A549 (cell line): Measurements from ENCODE around the gene OXLD1. TPM values are rescaled to one million over a fixed set of nuclear protein-coding genes. Genes with fewer than 3 reads are reported as not detected.

Source experiments
- ATAC-seq, 2 experiments: fragments of 200-7000 bp in 1 of 2; fragments of >200 bp in 1 of 2; cut with Nextera tagmentation in 1 of 2; cut with Tn5 transposase in 1 of 2; 3 replicates each; pipeline versions ENCODE4 v1.8.0 to v1.9.1; 2018 to 2020; ENCODE audit warnings: mild to moderate bottlenecking in 1 of 2, moderate library complexity in 1 of 2
- CTCF ChIA-PET: fragments of 300-600 bp; sonication (Branson Sonifier 250); formaldehyde crosslinking; extraction: SDS; loops from one replicate; lab custom pipeline; 2021; ENCODE audit warnings: antibody characterized with exemption, inconsistent platforms; lab: Yijun Ruan, JAX
- POLR2A ChIA-PET: fragments of 350-600 bp; formaldehyde crosslinking; extraction: SDS; loops from one replicate; lab custom pipeline; 2021; ENCODE audit warnings: antibody characterized with exemption, inconsistent platforms; lab: Yijun Ruan, JAX
- DNase-seq, 2 experiments: peaks; one replicate each; pipeline versions ENCODE4 v3.0.0 to v3.0.0-alpha.2; 2011 to 2016; ENCODE audit warnings: low read depth in 1 of 2, low spot score in 1 of 2
- FAIRE-seq: peaks from 2 replicates; lab custom pipeline; 2011; peaks lifted over from hg19 to GRCh38; lab: Jason Lieb, UNC
- H3K27ac ChIP-seq, 2 experiments: fragments of >200 bp; sonication (Bioruptor Twin); formaldehyde crosslinking; 3 replicates each; pipeline ENCODE4 v1.5.1; 2016 to 2017
- H3K4me1 ChIP-seq: fragments of >200 bp; sonication (Bioruptor Twin); formaldehyde crosslinking; 3 replicates; pipeline ENCODE4 v1.6.1; 2016
- H3K4me2 ChIP-seq: fragments of >200 bp; sonication (Bioruptor Twin); formaldehyde crosslinking; 3 replicates; pipeline ENCODE4 v1.6.1; 2016
- H3K4me3 ChIP-seq: fragments of >200 bp; sonication (Bioruptor Twin); formaldehyde crosslinking; 3 replicates; pipeline ENCODE4 v1.5.1; 2016
- H3K9me3 ChIP-seq: fragments of >200 bp; sonication (Bioruptor Twin); formaldehyde crosslinking; 3 replicates; pipeline ENCODE4 v1.6.1; 2016
- BCL3 ChIP-seq: fragments of >200 bp; sonication (Bioruptor Twin); formaldehyde crosslinking; IDR thresholded peaks from 3 replicates; pipeline ENCODE4 v1.6.1; 2016
- CEBPB ChIP-seq, 2 experiments: fragments of >200 bp in 1 of 2; sonication (Bioruptor Twin) in 1 of 2; formaldehyde crosslinking in 1 of 2; IDR thresholded peaks; 2 replicates each; pipeline ENCODE4 v1.6.1; 2012 to 2016
- EHF ChIP-seq: fragments of 250-450 bp; sonication (Bioruptor Pico); IDR thresholded peaks from 2 replicates; pipeline ENCODE4 v1.5.0; 2020; ENCODE audit warnings: mild to moderate bottlenecking
- FOSL2 ChIP-seq, 2 experiments: fragments of 450-650 bp in 1 of 2; fragments of >200 bp in 1 of 2; sonication (Bioruptor Twin) in 1 of 2; formaldehyde crosslinking; IDR thresholded peaks; 2 replicates each; pipeline versions ENCODE4 v1.5.0 to v1.6.1; 2016 to 2020; ENCODE audit warnings: mild to moderate bottlenecking in 1 of 2, moderate library complexity in 1 of 2
- GATA3 ChIP-seq: IDR thresholded peaks from 2 replicates; pipeline ENCODE4 v1.6.1; 2012; ENCODE audit warnings: borderline replicate concordance
- HOXB5 ChIP-seq: fragments of 250-450 bp; sonication (Bioruptor Pico); IDR thresholded peaks from 2 replicates; pipeline ENCODE4 v1.5.0; 2020; ENCODE audit warnings: mild to moderate bottlenecking, moderate library complexity
- JUN ChIP-seq, 2 experiments: fragments of >200 bp; sonication (Bioruptor Twin); formaldehyde crosslinking; IDR thresholded peaks; 2 replicates in 1 of 2; 3 replicates in 1 of 2; pipeline ENCODE4 v1.6.1; 2016 to 2017
- KDM5A ChIP-seq: fragments of 200-600 bp; sonication (generic); IDR thresholded peaks from 2 replicates; pipeline ENCODE4 v1.6.1; 2016; ENCODE audit warnings: antibody characterized with exemption, mild to moderate bottlenecking
- MAFK ChIP-seq: fragments of 450-650 bp; IDR thresholded peaks from 2 replicates; pipeline ENCODE4 v1.6.1; 2014; ENCODE audit not compliant: partially characterized antibody
- MAX ChIP-seq: IDR thresholded peaks from 2 replicates; pipeline ENCODE4 v1.6.1; 2012
- MAZ ChIP-seq: fragments of 150-350 bp; IDR thresholded peaks from 2 replicates; pipeline ENCODE4 v1.6.1; 2014; ENCODE audit warnings: antibody characterized with exemption, low read depth, low read length, borderline replicate concordance
- MYC ChIP-seq: IDR thresholded peaks from 2 replicates; pipeline ENCODE4 v1.6.1; 2012; ENCODE audit warnings: mild to moderate bottlenecking, inconsistent platforms, low read length, improper control_type of control experiment, borderline replicate concordance
- PHF8 ChIP-seq: fragments of 200-600 bp; sonication (generic); IDR thresholded peaks from 2 replicates; pipeline ENCODE4 v1.6.1; 2016; ENCODE audit warnings: low read depth, mild to moderate bottlenecking, antibody characterized with exemption, moderate library complexity, borderline replicate concordance
- POLR2A ChIP-seq: IDR thresholded peaks from 2 replicates; pipeline ENCODE4 v1.6.1; 2012; ENCODE audit warnings: mild to moderate bottlenecking, low read length
- RAD21 ChIP-seq, 2 experiments: fragments of >200 bp in 1 of 2; sonication (Bioruptor Twin) in 1 of 2; formaldehyde crosslinking in 1 of 2; IDR thresholded peaks in 1 of 2; conservative IDR thresholded peaks in 1 of 2; 2 replicates in 1 of 2; 3 replicates in 1 of 2; pipeline ENCODE4 v1.6.1; 2012 to 2018; ENCODE audit warnings: inconsistent platforms in 1 of 2
- RFX5 ChIP-seq: fragments of 450-650 bp; IDR thresholded peaks from 2 replicates; pipeline ENCODE4 v1.7.1; 2014; ENCODE audit warnings: antibody characterized with exemption, mild to moderate bottlenecking, moderate library complexity
- SREBF2 ChIP-seq: fragments of 450-650 bp; IDR thresholded peaks from 2 replicates; pipeline ENCODE4 v1.6.1; 2014; ENCODE audit warnings: mild to moderate bottlenecking, moderate library complexity
- TP53 ChIP-seq: fragments of 250-450 bp; sonication (Bioruptor Pico); IDR thresholded peaks from 2 replicates; pipeline ENCODE4 v1.5.0; 2021; ENCODE audit warnings: mild to moderate bottlenecking, moderate library complexity
- USF2 ChIP-seq: fragments of 450-650 bp; IDR thresholded peaks from 2 replicates; pipeline ENCODE4 v1.6.1; 2014; ENCODE audit warnings: antibody characterized with exemption
- ZC3H11A ChIP-seq: fragments of 450-650 bp; IDR thresholded peaks from 2 replicates; pipeline ENCODE4 v1.6.1; 2014; ENCODE audit warnings: antibody characterized with exemption, mild to moderate bottlenecking
- ZSCAN20 ChIP-seq: fragments of 250-450 bp; sonication (Bioruptor Pico); IDR thresholded peaks from 2 replicates; pipeline ENCODE4 v1.8.0; 2022; ENCODE audit warnings: mild to moderate bottlenecking, moderate library complexity
- WGBS: methylation state at CpG from one replicate; pipeline ENCODE4 v1.1.6; 2017; ENCODE audit errors: missing lambda C conversion rate; 5-methylcytosine and 5-hydroxymethylcytosine counted together
- polyA plus RNA-seq, 4 experiments: library from polyadenylated mRNA; depleted of rRNA in 3 of 4; stranded (reverse); fragments of >200 nt; fragmentation: RNase III in 1 of 4; extraction: RNeasy Plus Mini Kit Qiagen cat#74134 plus additional on column Dnase treatment in 1 of 4; gene quantifications; 2 replicates in 3 of 4; 3 replicates in 1 of 4; pipeline ENCODE4 v1.2.3, GENCODE V29; 2011 to 2017
- TF ChIP-seq, protein P1 (sequence below): IDR thresholded peaks from 2 replicates; pipeline ENCODE4 v1.6.1; 2012; ENCODE audit warnings: low read depth, borderline replicate concordance
- TF ChIP-seq, protein P2 (sequence below): IDR thresholded peaks from 2 replicates; pipeline ENCODE4 v1.6.1; 2012

Gene OXLD1
- polyA plus RNA-seq, 2 of the 4 experiments (the other 2 are of a cell fraction) = 38.7 to 47.1 TPM

DNA sequence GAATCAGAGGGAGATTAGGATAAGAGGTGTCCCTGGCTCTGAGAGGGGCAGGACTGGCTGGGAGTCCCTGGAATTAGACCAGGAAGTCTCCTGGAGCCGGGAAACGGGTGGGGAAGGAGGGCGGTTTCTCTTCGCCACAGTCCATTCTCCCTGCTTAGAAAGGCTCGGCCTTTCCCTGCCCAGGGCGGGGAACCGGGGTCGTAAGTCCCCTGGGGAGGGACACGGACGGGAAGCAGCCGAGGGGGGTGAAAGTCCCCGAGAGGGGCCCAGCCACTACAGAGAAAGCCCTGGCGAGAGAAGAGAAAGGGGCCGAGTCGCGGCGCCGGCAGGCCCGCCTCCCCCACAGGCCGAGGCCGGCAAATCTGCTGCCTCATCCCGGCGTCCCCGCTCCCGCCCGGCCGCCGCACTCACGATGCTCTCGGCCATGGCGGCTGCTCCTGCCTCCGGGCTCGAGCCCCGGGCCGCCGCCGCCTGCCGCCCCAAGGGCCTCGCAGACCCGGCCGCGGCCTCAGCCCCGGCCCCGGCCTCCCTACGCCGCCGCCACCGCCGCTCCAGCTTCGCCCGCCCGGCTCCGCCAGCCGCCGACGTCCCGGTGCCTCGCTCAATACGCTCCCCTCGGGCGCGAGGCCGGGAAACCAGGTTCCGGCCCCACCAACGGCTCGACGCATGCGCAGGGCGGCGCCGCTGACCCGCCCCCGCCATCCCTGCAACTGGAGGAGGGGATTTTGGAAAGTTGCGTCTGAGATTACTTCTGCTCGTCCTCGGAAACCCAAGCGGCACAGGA lies 29.7 kb downstream of the OXLD1 start, which contains the start of the genes NPLOC4 and TSPAN10:
NPLOC4 (minus strand) TSS at position 608 of the 784 bp plus-strand sequence; CDS start at position 426, 182 bp downstream.
TSPAN10 (plus strand) TSS at position 692 of the 784 bp plus-strand sequence. CDS start 5,217 bp downstream, outside the sequence.
- Histone ChIP-seq H3K4me2 (peak within 1 kb of the TSS; percentile 88), H3K4me3 (peak within 1 kb of the TSS; percentile 79), H3K9me3 (no peaks in the 10 kb centered on the region), H3K27ac (peak within 1 kb of the TSS; percentile 97), H3K4me1 (peaks cover 20% of the 10 kb centered on the region)
- under 1% methylated on average over 37 of the region's 77 CpGs for WGBS
- ATAC-seq = peak; percentile 82 to 88
- FAIRE-seq = no peak
- DNase-seq = peak; percentile 91 to 98
- CTCF ChIA-PET = interaction anchor here (0.8 to 2.2 kb wide), 2 partner anchors 11 to 35 kb away, joined by 3 to 10 read pairs; no protein-coding TSS in a partner anchor
- no peak for TF ChIP-seq USF2
- peak; percentile 52; the same call in 1 of the 2 replicates for TF ChIP-seq RFX5
- TF ChIP-seq JUN (IDR thresholded peaks at IDR 0.05) = peak; percentile 92 to 99
- TF ChIP-seq TP53 (CRISPR knock-in tag) = peak; percentile 53; the same call in 1 of the 2 replicates
- TF ChIP-seq BCL3 = peak; percentile 96
- TF ChIP-seq, protein P1, sequence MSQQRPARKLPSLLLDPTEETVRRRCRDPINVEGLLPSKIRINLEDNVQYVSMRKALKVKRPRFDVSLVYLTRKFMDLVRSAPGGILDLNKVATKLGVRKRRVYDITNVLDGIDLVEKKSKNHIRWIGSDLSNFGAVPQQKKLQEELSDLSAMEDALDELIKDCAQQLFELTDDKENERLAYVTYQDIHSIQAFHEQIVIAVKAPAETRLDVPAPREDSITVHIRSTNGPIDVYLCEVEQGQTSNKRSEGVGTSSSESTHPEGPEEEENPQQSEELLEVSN = peak; percentile 73; the same call in 1 of the 2 replicates
- peak; percentile 87 for TF ChIP-seq MAX
- TF ChIP-seq EHF (CRISPR knock-in tag) = no peak; the same call in 1 of the 2 replicates
- TF ChIP-seq RAD21 (conservative IDR thresholded peaks at IDR 0.05 in 1 of 2, IDR thresholded peaks at IDR 0.05 in 1 of 2) = no peak; a peak in 2 of 5 replicates
- peak; percentile 88 for TF ChIP-seq POLR2A
- peak in 1 of 2 experiments; percentile 19; a peak in 1 of 4 replicates for TF ChIP-seq CEBPB (IDR thresholded peaks at IDR 0.05)
- no peak for TF ChIP-seq ZSCAN20 (CRISPR knock-in tag)
- TF ChIP-seq HOXB5 = peak; percentile 51; the same call in 1 of the 2 replicates
- peak; percentile 90 for TF ChIP-seq PHF8
- TF ChIP-seq SREBF2 = no peak
- peak; percentile 16; the same call in 1 of the 2 replicates for TF ChIP-seq KDM5A
- TF ChIP-seq MYC = 0 out of 2 replicates have a peak, but pooled peaks have one; percentile 47
- peak; percentile 65; the same call in 1 of the 2 replicates for TF ChIP-seq GATA3
- TF ChIP-seq ZC3H11A = no peak
- no peak for TF ChIP-seq FOSL2 (IDR thresholded peaks at IDR 0.05)
- TF ChIP-seq FOSL2 (CRISPR knock-in tag; IDR thresholded peaks at IDR 0.05) = peak; percentile 45; the same call in 1 of the 2 replicates
- TF ChIP-seq, protein P2, sequence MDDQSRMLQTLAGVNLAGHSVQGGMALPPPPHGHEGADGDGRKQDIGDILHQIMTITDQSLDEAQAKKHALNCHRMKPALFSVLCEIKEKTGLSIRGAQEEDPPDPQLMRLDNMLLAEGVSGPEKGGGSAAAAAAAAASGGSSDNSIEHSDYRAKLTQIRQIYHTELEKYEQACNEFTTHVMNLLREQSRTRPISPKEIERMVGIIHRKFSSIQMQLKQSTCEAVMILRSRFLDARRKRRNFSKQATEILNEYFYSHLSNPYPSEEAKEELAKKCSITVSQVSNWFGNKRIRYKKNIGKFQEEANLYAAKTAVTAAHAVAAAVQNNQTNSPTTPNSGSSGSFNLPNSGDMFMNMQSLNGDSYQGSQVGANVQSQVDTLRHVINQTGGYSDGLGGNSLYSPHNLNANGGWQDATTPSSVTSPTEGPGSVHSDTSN = peak; percentile 81
- TF ChIP-seq MAZ = peak; percentile 88
- peak; percentile 79 for TF ChIP-seq MAFK
- POLR2A ChIA-PET = interaction anchor here (0.6 to 1.7 kb wide), 4 partner anchors 16 to 203 kb away, joined by 3 to 8 read pairs (median 4); partner anchors contain the start of genes CCDC137, OXLD1 and PDE6G
